ENCODE results near the gene CACNA1E.

CACNA1E gene

GRCh38 chr1:181568736-181569135, 85.4 kb downstream of the CACNA1E start:
- TF ChIP-seq POLR2A (IDR thresholded peaks at IDR 0.05; ENCODE audit: extremely low read depth, insufficient read length) = no peak
- no peak for TF ChIP-seq MYC (IDR thresholded peaks at IDR 0.05; ENCODE audit: low read depth, low read length)
- no peak for TF ChIP-seq CTCF (IDR thresholded peaks at IDR 0.05; ENCODE audit: low read depth, low read length)
- no peak for TF ChIP-seq MAX (IDR thresholded peaks at IDR 0.05; ENCODE audit: low read depth, low read length)
- DNase-seq (ENCODE audit: low read depth) = no peak
- H3K4me3 ChIP-seq (ENCODE audit: low read depth, low read length) = no peak overlapping the region

DNA sequence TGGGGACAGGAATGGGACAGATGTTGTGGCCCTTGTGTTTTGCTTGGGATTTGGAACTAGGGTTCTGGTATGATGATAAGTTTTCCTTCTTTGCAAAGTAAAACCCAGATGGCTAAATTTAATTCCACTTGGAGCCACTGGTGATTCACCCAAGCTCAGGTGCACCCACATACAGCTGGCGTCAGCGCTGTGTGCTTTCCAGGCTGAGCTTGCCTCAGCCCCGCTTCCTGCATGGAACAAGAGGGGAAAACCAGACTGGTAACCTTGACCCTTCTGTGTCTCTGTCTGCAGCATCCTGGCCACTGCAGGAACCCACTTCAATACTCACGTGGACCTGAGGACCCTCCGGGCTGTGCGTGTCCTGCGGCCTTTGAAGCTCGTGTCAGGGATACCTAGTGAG, 94.2 kb downstream of the CACNA1E start:
- DNase-seq (ENCODE audit: low read depth) = no peak
- no peak for TF ChIP-seq POLR2A (IDR thresholded peaks at IDR 0.05; ENCODE audit: extremely low read depth, insufficient read length)
- TF ChIP-seq MAX (IDR thresholded peaks at IDR 0.05; ENCODE audit: low read depth, low read length) = no peak
- no peak for TF ChIP-seq MYC (IDR thresholded peaks at IDR 0.05; ENCODE audit: low read depth, low read length)
- no peak for TF ChIP-seq CTCF (IDR thresholded peaks at IDR 0.05; ENCODE audit: low read depth, low read length)
- H3K4me3 ChIP-seq (ENCODE audit: low read depth, low read length) = no peak overlapping the region

- no peak overlapping the region for H3K4me3 ChIP-seq (ENCODE audit: low read depth, low read length)
- TF ChIP-seq CTCF (IDR thresholded peaks at IDR 0.05; ENCODE audit: low read depth, low read length) (no peak), MYC (IDR thresholded peaks at IDR 0.05; ENCODE audit: low read depth, low read length) (no peak), POLR2A (IDR thresholded peaks at IDR 0.05; ENCODE audit: extremely low read depth, insufficient read length) (no peak), MAX (IDR thresholded peaks at IDR 0.05; ENCODE audit: low read depth, low read length) (no peak)
- DNase-seq (ENCODE audit: low read depth) = no peak
Measured at GRCh38 chr1:181583598-181583997, 100.3 kb downstream of the CACNA1E start.

- H3K4me3 ChIP-seq (ENCODE audit: low read depth, low read length) = no peak overlapping the region
- TF ChIP-seq CTCF (IDR thresholded peaks at IDR 0.05; ENCODE audit: low read depth, low read length) (peak; percentile 32), MAX (IDR thresholded peaks at IDR 0.05; ENCODE audit: low read depth, low read length) (0 out of 2 replicates have a peak, but pooled peaks have one; percentile 28), MYC (IDR thresholded peaks at IDR 0.05; ENCODE audit: low read depth, low read length) (0 out of 2 replicates have a peak, but pooled peaks have one; percentile 9), POLR2A (IDR thresholded peaks at IDR 0.05; ENCODE audit: extremely low read depth, insufficient read length) (no peak)
- peak; percentile 5 for DNase-seq (ENCODE audit: low read depth)
Measured at GRCh38 chr1:181587870-181588438, 104.6 kb downstream of the CACNA1E start.

DNA sequence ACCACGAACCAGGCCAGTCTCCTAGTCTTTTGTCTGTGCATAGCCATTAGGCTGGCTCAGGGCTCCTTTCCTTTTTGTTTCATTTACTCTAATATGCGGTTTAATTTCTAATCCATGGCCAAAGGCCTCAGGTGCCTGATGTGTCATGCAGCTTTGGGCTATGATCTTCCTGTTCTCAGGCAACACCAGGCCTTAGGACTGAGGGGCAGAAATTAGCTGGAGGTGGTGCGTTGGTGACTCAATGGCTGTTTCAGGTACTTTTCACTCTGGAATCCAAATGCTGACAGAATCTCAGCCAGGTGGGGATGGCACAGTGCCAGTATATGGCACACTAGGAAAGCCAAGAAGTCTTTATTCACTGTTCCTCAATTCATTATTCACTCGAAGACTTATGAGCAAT, 105.3 kb downstream of the CACNA1E start:
- TF ChIP-seq MYC (IDR thresholded peaks at IDR 0.05; ENCODE audit: low read depth, low read length) (no peak), CTCF (IDR thresholded peaks at IDR 0.05; ENCODE audit: low read depth, low read length) (no peak), POLR2A (IDR thresholded peaks at IDR 0.05; ENCODE audit: extremely low read depth, insufficient read length) (no peak), MAX (IDR thresholded peaks at IDR 0.05; ENCODE audit: low read depth, low read length) (no peak)
- H3K4me3 ChIP-seq (ENCODE audit: low read depth, low read length) = no peak overlapping the region
- no peak for DNase-seq (ENCODE audit: low read depth)
